ENCODE data around the gene NKIRAS2. TPM values are rescaled to one million over a fixed set of nuclear protein-coding genes. Genes with fewer than 3 reads are reported as not detected.

Gene NKIRAS2
- total and polyA plus RNA-seq, 2 of the 4 experiments (the other 2 are of a cell fraction): 25.6 to 51.8 TPM

GRCh38 chr17:42061646-42062487 is 42.0 kb downstream of the NKIRAS2 start:
- Histone ChIP-seq H2BK5ac (ENCODE audit: low read depth, low read length, poor library complexity, severe bottlenecking) (no peak overlapping the region), H3K56ac (ENCODE audit: extremely low read depth, insufficient read depth, low read length) (no peak overlapping the region), H3K4me3 (ENCODE audit: insufficient read depth, low read depth, low read length) (no peak overlapping the region), H3K23ac (ENCODE audit: low read depth, low read length) (no peak overlapping the region), H2BK120ac (ENCODE audit: low read depth, low read length) (no peak overlapping the region), H4K20me1 (ENCODE audit: insufficient read depth, low read length) (no peaks in the 10 kb centered on the region), H2BK20ac (ENCODE audit: low read depth, low read length) (no peak overlapping the region), H3K4me1 (ENCODE audit: control insufficient read depth, insufficient read depth, low read length) (no peaks in the 10 kb centered on the region), H3K9ac (ENCODE audit: low read depth, low read length) (no peak overlapping the region), H3K27ac (ENCODE audit: insufficient read depth, low read length) (no peak overlapping the region), H4K91ac (ENCODE audit: insufficient read depth, low read depth, low read length) (no peak overlapping the region), H2BK15ac (ENCODE audit: low read depth, low read length) (no peak overlapping the region), H2AFZ (replicated peaks; ENCODE audit: low read length, poor library complexity) (no peak overlapping the region), H3K18ac (ENCODE audit: low read depth, low read length) (no peak overlapping the region), H2AK5ac (ENCODE audit: low read depth, low read length) (no peak overlapping the region), H3K9me1 (ENCODE audit: insufficient read depth, low read length) (no peaks in the 10 kb centered on the region), H3K79me1 (ENCODE audit: low read depth in 1 of 2, low read length in 2 of 2) (no peaks in the 10 kb centered on the region), H2AK9ac (replicated peaks; ENCODE audit: low read depth, low read length, poor library complexity) (no peak overlapping the region), H4K8ac (ENCODE audit: low read depth in 2 of 2, low read length in 2 of 2) (no peak overlapping the region), H3K4ac (ENCODE audit: low read depth, low read length) (no peak overlapping the region), H4K5ac (ENCODE audit: low read depth, low read length) (no peak overlapping the region), H3K4me2 (ENCODE audit: low read depth, low read length) (no peak overlapping the region), H3K9me3 (ENCODE audit: control insufficient read depth, insufficient read depth, low read length) (no peaks in the 10 kb centered on the region), H3K14ac (replicated peaks; ENCODE audit: low read depth, low read length) (no peak overlapping the region), H3K27me3 (ENCODE audit: control insufficient read depth, insufficient read depth, low read length) (peaks cover 48% of the 10 kb centered on the region), H3K36me3 (ENCODE audit: control insufficient read depth, insufficient read depth, low read length) (no peaks in the 10 kb centered on the region)
- dilution Hi-C loops (cut with HindIII; ENCODE audit: low sequenced_read_pairs, unreplicated experiment): no loop called here
- BruUV-seq (replicated peaks): no TSS peak
- in situ Hi-C loops (cut with MboI; ENCODE audit: low sequenced_read_pairs): no loop called here
- WGBS, 2 experiments (ENCODE audit: extremely low coverage in 2 of 2, insufficient read length in 1 of 2): no CpG with 5 or more reads among the region's 5 CpGs
- intact Hi-C loops (cut with micrococcal nuclease): no loop called here
- ATAC-seq (ENCODE audit: low read depth) (no peak), DNase-seq (no peak)
- CTCF ChIA-PET: no interaction called here
- TF ChIP-seq SMC3 (IDR thresholded peaks at IDR 0.05; ENCODE audit: low read depth, low read length) (no peak), BHLHE40 (IDR thresholded peaks at IDR 0.05; ENCODE audit: low read depth, low read length) (no peak), RCOR1 (IDR thresholded peaks at IDR 0.05; ENCODE audit: insufficient replicate concordance, low read length) (no peak), MAFK (IDR thresholded peaks at IDR 0.05; ENCODE audit: low read depth, low read length) (no peak), FOS (IDR thresholded peaks at IDR 0.05; ENCODE audit: low read depth, low read length) (no peak), MXI1 (IDR thresholded peaks at IDR 0.05; ENCODE audit: borderline replicate concordance, low read depth, low read length) (no peak), RFX5 (IDR thresholded peaks at IDR 0.05; ENCODE audit: low read depth, low read length) (no peak), USF2 (IDR thresholded peaks at IDR 0.05; ENCODE audit: low read depth, low read length) (no peak), CHD1 (IDR thresholded peaks at IDR 0.05; ENCODE audit: low read depth, low read length) (no peak), CEBPB (IDR thresholded peaks at IDR 0.05; ENCODE audit: low read depth, low read length) (no peak)
- POLR2A ChIA-PET (ENCODE audit: unreplicated experiment): no interaction called here
